ENCODE measurements around the gene BBIP1. TPM values are rescaled to one million over a fixed set of nuclear protein-coding genes. Genes with fewer than 3 reads are reported as not detected.

The BBIP1 gene
- total RNA-seq, 1 donor from 2014 or later: 39.1 TPM

GRCh38 chr10:110864662-110865140, 54.3 kb downstream of the BBIP1 start:
- Mint-ChIP-seq H3K9me3 (ENCODE audit: unreplicated experiment) (peaks cover 11% of the 10 kb centered on the region), H3K4me1 (ENCODE audit: low read depth, unreplicated experiment) (peaks cover 54% of the 10 kb centered on the region), H3K4me3 (ENCODE audit: unreplicated experiment) (peak overlapping the region; percentile 17), H3K27me3 (ENCODE audit: unreplicated experiment) (peaks cover 14% of the 10 kb centered on the region), H3K36me3 (ENCODE audit: unreplicated experiment) (no peaks in the 10 kb centered on the region), H3K27ac (ENCODE audit: unreplicated experiment) (peak overlapping the region; percentile 89)
- DNase-seq: no peak
- no peak for TF ChIP-seq CTCF (IDR thresholded peaks at IDR 0.05; ENCODE audit: partially characterized antibody, unreplicated experiment)

GRCh38 chr10:110863956-110864355, 55.0 kb downstream of the BBIP1 start:
- TF ChIP-seq CTCF (IDR thresholded peaks at IDR 0.05; ENCODE audit: partially characterized antibody, unreplicated experiment): no peak

GRCh38 chr10:110863361-110863760, 55.6 kb downstream of the BBIP1 start:
- Mint-ChIP-seq H3K4me3 (ENCODE audit: unreplicated experiment) (no peak overlapping the region), H3K4me1 (ENCODE audit: low read depth, unreplicated experiment) (peaks cover 50% of the 10 kb centered on the region), H3K27ac (ENCODE audit: unreplicated experiment) (no peak overlapping the region), H3K36me3 (ENCODE audit: unreplicated experiment) (no peaks in the 10 kb centered on the region), H3K27me3 (ENCODE audit: unreplicated experiment) (peaks cover 16% of the 10 kb centered on the region), H3K9me3 (ENCODE audit: unreplicated experiment) (peaks cover 12% of the 10 kb centered on the region)
- no peak for TF ChIP-seq CTCF (IDR thresholded peaks at IDR 0.05; ENCODE audit: partially characterized antibody, unreplicated experiment)
- no peak for DNase-seq

More at GRCh38 chr10:110863956-110864355, 55.0 kb downstream of the BBIP1 start:
- H3K27ac Mint-ChIP-seq (ENCODE audit: unreplicated experiment): peak overlapping the region; percentile 70
- H3K4me3 Mint-ChIP-seq (ENCODE audit: unreplicated experiment): no peak overlapping the region
- H3K9me3 Mint-ChIP-seq (ENCODE audit: unreplicated experiment): peaks cover 11% of the 10 kb centered on the region
- H3K4me1 Mint-ChIP-seq (ENCODE audit: low read depth, unreplicated experiment): peaks cover 49% of the 10 kb centered on the region
- no peaks in the 10 kb centered on the region for H3K36me3 Mint-ChIP-seq (ENCODE audit: unreplicated experiment)
- peaks cover 16% of the 10 kb centered on the region for H3K27me3 Mint-ChIP-seq (ENCODE audit: unreplicated experiment)
- no peak for DNase-seq

GRCh38 chr10:110862961-110863360, 56.0 kb downstream of the BBIP1 start:
- TF ChIP-seq CTCF (IDR thresholded peaks at IDR 0.05; ENCODE audit: partially characterized antibody, unreplicated experiment): no peak
- Mint-ChIP-seq H3K4me1 (ENCODE audit: low read depth, unreplicated experiment) (peaks cover 53% of the 10 kb centered on the region), H3K9me3 (ENCODE audit: unreplicated experiment) (peaks cover 13% of the 10 kb centered on the region), H3K27ac (ENCODE audit: unreplicated experiment) (no peak overlapping the region), H3K4me3 (ENCODE audit: unreplicated experiment) (no peak overlapping the region), H3K36me3 (ENCODE audit: unreplicated experiment) (no peaks in the 10 kb centered on the region), H3K27me3 (ENCODE audit: unreplicated experiment) (peaks cover 16% of the 10 kb centered on the region)
- no peak for DNase-seq

GRCh38 chr10:110861930-110862649, 56.9 kb downstream of the BBIP1 start:
- Mint-ChIP-seq H3K27ac (ENCODE audit: unreplicated experiment) (peak overlapping the region; percentile 76), H3K27me3 (ENCODE audit: unreplicated experiment) (peaks cover 14% of the 10 kb centered on the region), H3K4me1 (ENCODE audit: low read depth, unreplicated experiment) (peaks cover 52% of the 10 kb centered on the region), H3K36me3 (ENCODE audit: unreplicated experiment) (no peaks in the 10 kb centered on the region), H3K4me3 (ENCODE audit: unreplicated experiment) (no peak overlapping the region), H3K9me3 (ENCODE audit: unreplicated experiment) (peaks cover 13% of the 10 kb centered on the region)
- no peak for TF ChIP-seq CTCF (IDR thresholded peaks at IDR 0.05; ENCODE audit: partially characterized antibody, unreplicated experiment)
- DNase-seq: no peak

Data from glutamatergic neuron (in vitro differentiated cells).